Natural killer cell (primary cell): Measurements from ENCODE around the gene NUDT13. TPM values are rescaled to one million over a fixed set of nuclear protein-coding genes. Genes with fewer than 3 reads are reported as not detected.

Experiments
- ATAC-seq, 3 donors: fragments of 150-1000 bp in 2 of 3; fragments of 200-7000 bp in 1 of 3; cut with Tn5 transposase; 1 replicate in 1 of 3; 2 replicates in 2 of 3; pipeline ENCODE4 v1.10.0; 2021; ENCODE audit warnings: mild to moderate bottlenecking in 2 of 3, moderate library complexity in 2 of 3
- DNase-seq, 2 donors: peaks; one replicate each; pipeline versions ENCODE4 v3.0.0 to v3.0.0-alpha.2; 2013 to 2021; ENCODE audit warnings: mixed read lengths in 1 of 2
- H3K27ac ChIP-seq: one replicate; pipeline ENCODE4 v1.5.1; 2013; ENCODE audit warnings: mild to moderate bottlenecking, low read length
- H3K27me3 ChIP-seq: one replicate; pipeline ENCODE4 v1.6.1; 2013; ENCODE audit warnings: low read length; ENCODE audit not compliant: control insufficient read depth, insufficient read depth
- H3K36me3 ChIP-seq: one replicate; pipeline ENCODE4 v1.6.1; 2013; ENCODE audit warnings: low read length; ENCODE audit not compliant: control insufficient read depth, insufficient read depth
- H3K4me1 ChIP-seq: one replicate; pipeline ENCODE4 v1.6.1; 2013; ENCODE audit warnings: low read length; ENCODE audit not compliant: control insufficient read depth, insufficient read depth
- H3K4me3 ChIP-seq: one replicate; pipeline ENCODE4 v1.5.1; 2013; ENCODE audit warnings: low read length
- H3K9me3 ChIP-seq: one replicate; pipeline ENCODE4 v1.6.1; 2013; ENCODE audit warnings: low read length; ENCODE audit not compliant: control insufficient read depth, insufficient read depth
- H3K27ac Mint-ChIP-seq, 2 donors: one replicate each; pipeline ENCODE4 v1.8.0; 2022; ENCODE audit warnings: mild to moderate bottlenecking in 2 of 2, mixed read lengths in 2 of 2, moderate library complexity in 1 of 2
- H3K27me3 Mint-ChIP-seq, 2 donors: one replicate each; pipeline ENCODE4 v1.8.0; 2022; ENCODE audit warnings: low read depth in 2 of 2, mixed read lengths in 2 of 2
- H3K36me3 Mint-ChIP-seq: one replicate; pipeline ENCODE4 v1.8.0; 2022; ENCODE audit warnings: mixed read lengths
- H3K4me1 Mint-ChIP-seq, 2 donors: one replicate each; pipeline ENCODE4 v1.8.0; 2022; ENCODE audit warnings: mixed read lengths in 2 of 2
- H3K4me3 Mint-ChIP-seq: one replicate; pipeline ENCODE4 v1.8.0; 2022; ENCODE audit warnings: mild to moderate bottlenecking, moderate library complexity, mixed read lengths
- H3K9me3 Mint-ChIP-seq, 2 donors: one replicate each; pipeline ENCODE4 v1.8.0; 2022; ENCODE audit warnings: mixed read lengths in 2 of 2
- WGBS: methylation state at CpG from one replicate; pipeline ENCODE4 v1.1.7; 2013; ENCODE audit warnings: missing lambda C conversion rate; ENCODE audit not compliant: insufficient coverage; 5-methylcytosine and 5-hydroxymethylcytosine counted together
- intact Hi-C: fragments of 100-400 bp; cut with micrococcal nuclease; formaldehyde crosslinking; loops from one replicate; pipeline ENCODE4 v1.14.2; 2022
- total RNA-seq, 4 donors: library from RNA; stranded (reverse); fragments of 120-200 nt in 1 of 4; gene quantifications; one replicate each; pipeline versions ENCODE4 v1.2.3 to v1.2.4, GENCODE V29; 2013 to 2022
- TF ChIP-seq, protein P1 (sequence below): fragments of 200-600 bp; IDR thresholded peaks from one replicate; pipeline ENCODE4 v1.8.0; 2022; ENCODE audit warnings: antibody characterized with exemption

NUDT13 gene
- total RNA-seq, 3 donors from 2014 or later (not counting 1 experiment from before 2014, with no cell fraction given): 0.35 to 1.3 (median 0.65) TPM

DNA sequence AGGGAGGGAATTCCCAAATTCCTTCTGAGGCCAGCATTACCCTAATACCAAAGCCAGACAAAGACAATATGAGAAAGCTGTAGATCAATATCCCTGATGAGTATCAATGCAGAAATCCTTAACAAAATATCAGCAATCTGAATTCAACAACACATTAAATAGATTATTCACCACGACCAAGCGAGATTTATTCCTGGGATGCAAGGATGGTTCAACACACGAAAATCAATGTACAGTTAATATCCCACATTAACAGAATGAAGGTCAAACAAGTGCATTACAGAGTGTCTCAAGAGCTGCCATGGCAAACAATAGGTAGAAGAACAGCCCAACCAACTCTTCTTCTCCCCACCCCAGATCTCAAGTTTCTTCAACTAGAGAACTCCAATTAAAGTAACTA lies 51.4 kb downstream of the NUDT13 start:
- intact Hi-C loops: no loop called here
- 94% methylated on average over 3 of the region's 3 CpGs for WGBS
- ATAC-seq (no peak), DNase-seq (no peak)
- no peaks in the 10 kb centered on the region for H3K9me3 Mint-ChIP-seq
- peak overlapping the region in 1 of 2 donors; percentile 5 for H3K27ac Mint-ChIP-seq
- TF ChIP-seq, protein P1, sequence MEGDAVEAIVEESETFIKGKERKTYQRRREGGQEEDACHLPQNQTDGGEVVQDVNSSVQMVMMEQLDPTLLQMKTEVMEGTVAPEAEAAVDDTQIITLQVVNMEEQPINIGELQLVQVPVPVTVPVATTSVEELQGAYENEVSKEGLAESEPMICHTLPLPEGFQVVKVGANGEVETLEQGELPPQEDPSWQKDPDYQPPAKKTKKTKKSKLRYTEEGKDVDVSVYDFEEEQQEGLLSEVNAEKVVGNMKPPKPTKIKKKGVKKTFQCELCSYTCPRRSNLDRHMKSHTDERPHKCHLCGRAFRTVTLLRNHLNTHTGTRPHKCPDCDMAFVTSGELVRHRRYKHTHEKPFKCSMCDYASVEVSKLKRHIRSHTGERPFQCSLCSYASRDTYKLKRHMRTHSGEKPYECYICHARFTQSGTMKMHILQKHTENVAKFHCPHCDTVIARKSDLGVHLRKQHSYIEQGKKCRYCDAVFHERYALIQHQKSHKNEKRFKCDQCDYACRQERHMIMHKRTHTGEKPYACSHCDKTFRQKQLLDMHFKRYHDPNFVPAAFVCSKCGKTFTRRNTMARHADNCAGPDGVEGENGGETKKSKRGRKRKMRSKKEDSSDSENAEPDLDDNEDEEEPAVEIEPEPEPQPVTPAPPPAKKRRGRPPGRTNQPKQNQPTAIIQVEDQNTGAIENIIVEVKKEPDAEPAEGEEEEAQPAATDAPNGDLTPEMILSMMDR: no peak
- H3K27ac ChIP-seq: no peak overlapping the region
- no peak overlapping the region for H3K4me3 ChIP-seq
- H3K4me3 Mint-ChIP-seq: no peak overlapping the region
- no peaks in the 10 kb centered on the region for H3K27me3 Mint-ChIP-seq
- H3K9me3 ChIP-seq: no peaks in the 10 kb centered on the region
- no peaks in the 10 kb centered on the region for H3K4me1 ChIP-seq
- H3K36me3 Mint-ChIP-seq: no peaks in the 10 kb centered on the region
- peaks cover 36 to 42% of the 10 kb centered on the region in 2 donors for H3K4me1 Mint-ChIP-seq
- H3K27me3 ChIP-seq: no peaks in the 10 kb centered on the region
- H3K36me3 ChIP-seq: peaks cover 31% of the 10 kb centered on the region

DNA sequence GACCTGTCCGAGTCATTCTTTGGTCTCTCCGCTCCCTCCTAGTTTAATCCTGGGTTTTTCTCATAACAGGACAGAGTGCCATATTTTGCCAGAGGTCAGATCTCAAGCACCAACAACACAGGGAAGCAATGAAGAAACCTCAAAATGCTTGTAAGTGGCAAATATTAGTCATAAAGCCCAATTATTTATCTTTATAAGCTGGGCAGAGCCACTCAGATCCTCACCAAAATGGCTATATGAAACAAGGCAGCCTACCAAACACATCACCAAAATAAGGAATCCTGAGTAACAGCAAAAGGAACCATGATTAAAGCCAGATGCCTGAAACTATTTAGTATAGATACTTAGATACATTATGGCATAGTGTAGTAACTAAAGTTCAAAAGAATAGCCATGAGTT lies 52.8 kb downstream of the NUDT13 start:
- no peaks in the 10 kb centered on the region for H3K4me1 ChIP-seq
- TF ChIP-seq, protein P1: no peak
- H3K27ac Mint-ChIP-seq: peak overlapping the region in 1 of 2 donors; percentile 27
- H3K9me3 ChIP-seq: no peaks in the 10 kb centered on the region
- no peaks in the 10 kb centered on the region for H3K27me3 Mint-ChIP-seq
- H3K9me3 Mint-ChIP-seq: no peaks in the 10 kb centered on the region
- WGBS: 97% methylated on average over 2 of the region's 2 CpGs
- intact Hi-C loops: no loop called here
- H3K4me3 Mint-ChIP-seq: no peak overlapping the region
- peaks cover 24% of the 10 kb centered on the region for H3K36me3 ChIP-seq
- no peak for ATAC-seq
- H3K27me3 ChIP-seq: no peaks in the 10 kb centered on the region
- H3K27ac ChIP-seq: no peak overlapping the region
- H3K4me3 ChIP-seq: no peak overlapping the region
- peaks cover 49 to 56% of the 10 kb centered on the region in 2 donors for H3K4me1 Mint-ChIP-seq
- DNase-seq: no peak
- no peaks in the 10 kb centered on the region for H3K36me3 Mint-ChIP-seq

DNA sequence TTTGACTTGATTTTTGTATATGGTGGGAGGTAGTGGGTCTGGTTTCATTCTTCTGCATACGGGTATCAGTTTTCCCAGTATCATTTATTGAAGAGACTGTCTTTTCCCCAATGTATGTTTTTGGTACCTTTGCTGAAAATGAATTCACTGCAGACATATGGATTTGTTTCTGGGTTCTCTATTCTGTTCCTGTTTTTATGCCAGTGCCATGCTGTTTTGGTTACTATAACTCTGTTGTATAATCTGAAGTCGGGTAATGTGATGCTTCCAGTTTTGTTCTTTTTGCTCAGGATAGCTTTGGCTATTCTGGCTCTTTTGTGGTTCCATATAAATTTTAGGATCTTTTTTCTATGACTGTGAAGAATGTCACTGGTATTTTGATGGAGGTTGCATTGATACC lies 56.7 kb downstream of the NUDT13 start:
- TF ChIP-seq, protein P1: no peak
- no peak for ATAC-seq
- Histone ChIP-seq H3K27me3 (no peaks in the 10 kb centered on the region), H3K4me1 (peaks cover 9% of the 10 kb centered on the region), H3K4me3 (peak overlapping the region; percentile 89), H3K36me3 (peaks cover 11% of the 10 kb centered on the region), H3K9me3 (no peaks in the 10 kb centered on the region), H3K27ac (peak overlapping the region; percentile 93)
- WGBS: 93% methylated on average over 2 of the region's 2 CpGs
- Mint-ChIP-seq H3K4me1 (peaks cover 44 to 46% of the 10 kb centered on the region in 2 donors), H3K27me3 (no peaks in the 10 kb centered on the region), H3K36me3 (no peaks in the 10 kb centered on the region), H3K4me3 (peak overlapping the region; percentile 100), H3K9me3 (no peaks in the 10 kb centered on the region), H3K27ac (peak overlapping the region; percentile 100)
- intact Hi-C loops: loop anchor here (5.0 kb wide), 1 partner anchor 80 kb away; the partner anchor contains the start of gene DNAJC9
- DNase-seq: no peak

DNA sequence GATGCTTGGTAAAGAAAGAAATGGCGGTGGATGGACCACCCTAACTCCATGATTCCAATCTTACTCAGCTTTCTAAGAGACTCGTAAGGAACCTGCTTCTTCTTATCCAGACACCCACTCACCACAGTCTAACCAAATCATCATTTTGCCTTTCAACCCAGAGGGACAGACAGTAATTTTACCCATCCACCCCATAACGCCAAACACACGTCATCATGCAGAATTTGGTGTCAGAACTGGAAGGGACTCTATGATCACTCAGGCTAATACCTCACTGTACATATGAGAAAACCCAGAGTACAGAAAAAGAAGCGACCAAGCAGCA lies 57.2 kb downstream of the NUDT13 start:
- H3K4me1 ChIP-seq: peaks cover 9% of the 10 kb centered on the region
- Mint-ChIP-seq H3K27ac (peak overlapping the region; percentile 100), H3K4me3 (peak overlapping the region; percentile 100), H3K36me3 (no peaks in the 10 kb centered on the region), H3K27me3 (no peaks in the 10 kb centered on the region), H3K9me3 (no peaks in the 10 kb centered on the region), H3K4me1 (peaks cover 41 to 42% of the 10 kb centered on the region in 2 donors)
- no peaks in the 10 kb centered on the region for H3K9me3 ChIP-seq
- H3K36me3 ChIP-seq: peaks cover 7% of the 10 kb centered on the region
- ATAC-seq: peak in 1 of 3 donors; percentile 32
- H3K4me3 ChIP-seq: peak overlapping the region; percentile 89
- 0% methylated on average over 4 of the region's 5 CpGs for WGBS
- intact Hi-C loops: loop anchor here (5.0 kb wide), 1 partner anchor 80 kb away; the partner anchor contains the start of gene DNAJC9
- no peak for DNase-seq
- H3K27ac ChIP-seq: peak overlapping the region; percentile 93
- H3K27me3 ChIP-seq: no peaks in the 10 kb centered on the region
- TF ChIP-seq, protein P1: no peak
